HG03521 (cell line): Measurements from ENCODE around the gene DSE.
A peak's percentile ranks its signal among the peaks of the same experiment; 100 is the strongest.

Experiments used
- ATAC-seq: cut with Tn5 transposase; IDR thresholded peaks from one replicate; pipeline ENCODE4 v1.9.1; 2021; ENCODE audit warnings: mild to moderate bottlenecking, moderate library complexity; ENCODE audit not compliant: unreplicated experiment

DSE gene

GRCh38 chr6:116359131-116359530, 11.6 kb upstream of the DSE start:
- ATAC-seq, result no peak

GRCh38 chr6:116359835-116360234, 10.9 kb upstream of the DSE start:
- ATAC-seq, result no peak

- ATAC-seq, result no peak
Observed at GRCh38 chr6:116362276-116362675, 8.5 kb upstream of the DSE start.

- no peak for ATAC-seq
Observed at GRCh38 chr6:116363759-116364158, 7.0 kb upstream of the DSE start.

GRCh38 chr6:116364321-116364720, 6.4 kb upstream of the DSE start:
- ATAC-seq, result no peak

- ATAC-seq, result no peak
Observed at GRCh38 chr6:116365743-116366142, 5.0 kb upstream of the DSE start.

- ATAC-seq, result no peak
Observed at GRCh38 chr6:116366740-116367275, 3.9 kb upstream of the DSE start.

GRCh38 chr6:116369540-116369939, 1.2 kb upstream of the DSE start:
- ATAC-seq, result peak; percentile 30

GRCh38 chr6:116369964-116370759, 585 bp upstream of the DSE start:
- peak; percentile 40 for ATAC-seq

- peak; percentile 38 for ATAC-seq
Observed at GRCh38 chr6:116371120-116371917, 572 bp downstream of the DSE start.

- no peak for ATAC-seq
Observed at GRCh38 chr6:116371918-116372209, 1.1 kb downstream of the DSE start.

- ATAC-seq, result no peak
Observed at GRCh38 chr6:116373300-116373699, 2.6 kb downstream of the DSE start.

- no peak for ATAC-seq
Observed at GRCh38 chr6:116373940-116374339, 3.2 kb downstream of the DSE start.

GRCh38 chr6:116374586-116374985, 3.8 kb downstream of the DSE start:
- no peak for ATAC-seq

- ATAC-seq, result no peak
Observed at GRCh38 chr6:116375262-116375661, 4.5 kb downstream of the DSE start.

- ATAC-seq, result no peak
Observed at GRCh38 chr6:116376149-116376548, 5.4 kb downstream of the DSE start.

GRCh38 chr6:116379764-116380163, 9.0 kb downstream of the DSE start:
- ATAC-seq, result no peak

GRCh38 chr6:116380346-116380745, 9.6 kb downstream of the DSE start:
- no peak for ATAC-seq

- no peak for ATAC-seq
Observed at GRCh38 chr6:116381000-116381399, 10.3 kb downstream of the DSE start.

- no peak for ATAC-seq
Observed at GRCh38 chr6:116382587-116382986, 11.8 kb downstream of the DSE start.

GRCh38 chr6:116384727-116385458, 14.1 kb downstream of the DSE start:
- no peak for ATAC-seq

GRCh38 chr6:116385459-116385802, 14.7 kb downstream of the DSE start:
- ATAC-seq, result no peak
